ENCODE data around the gene PGM5. TPM values are rescaled to one million over a fixed set of nuclear protein-coding genes. Genes with fewer than 3 reads are reported as not detected.

PGM5 gene
- total RNA-seq, 1 experiment from 2014 or later = not detected

DNA sequence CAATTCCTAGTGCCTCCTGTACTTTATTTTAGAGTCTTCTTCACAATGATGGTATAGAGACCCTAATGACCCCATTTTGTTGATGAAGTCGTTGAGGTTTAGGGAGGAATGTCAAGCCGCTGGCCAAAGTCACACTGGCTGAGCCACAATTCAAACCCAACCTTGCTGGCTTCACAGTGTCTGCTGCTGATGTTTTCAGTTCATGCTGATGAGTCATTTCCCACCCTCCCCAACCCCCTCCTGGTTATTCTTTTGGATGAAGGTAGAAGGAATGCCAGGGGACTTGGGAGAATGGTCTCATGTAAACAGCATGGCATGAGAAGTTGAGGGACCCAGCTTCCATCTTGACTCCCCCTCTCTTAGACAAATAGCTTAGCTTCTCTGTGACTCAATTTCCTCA is 115.7 kb downstream of the PGM5 start:
- Histone ChIP-seq H2AFZ (ENCODE audit: low read length) (no peak overlapping the region), H3K79me2 (ENCODE audit: insufficient read depth, low read length) (no peaks in the 10 kb centered on the region), H3K4me2 (ENCODE audit: insufficient read depth, insufficient read length, low read length) (no peak overlapping the region), H3K14ac (ENCODE audit: insufficient read depth, low read length) (no peak overlapping the region), H2BK12ac (ENCODE audit: insufficient read length, low read depth, low read length) (no peak overlapping the region), H3K4ac (ENCODE audit: low read depth, low read length) (no peak overlapping the region), H3K27ac (ENCODE audit: insufficient read length, low read depth, low read length) (no peak overlapping the region), H3K18ac (ENCODE audit: insufficient read length, low read depth, low read length) (no peak overlapping the region), H3K23ac (ENCODE audit: insufficient read length, low read depth, low read length) (no peak overlapping the region), H3T11ph (ENCODE audit: low read length) (no peak overlapping the region), H3K4me1 (ENCODE audit: insufficient read depth, low read length) (no peaks in the 10 kb centered on the region), H3K27me3 (ENCODE audit: insufficient read depth, low read length) (no peaks in the 10 kb centered on the region), H4K91ac (ENCODE audit: insufficient read length, low read depth, low read length) (no peak overlapping the region), H3K56ac (ENCODE audit: insufficient read length, low read depth, low read length) (no peak overlapping the region), H2BK5ac (ENCODE audit: insufficient read length, low read length) (no peak overlapping the region), H3K23me2 (ENCODE audit: insufficient read length, low read depth, low read length, poor library complexity, severe bottlenecking) (no peaks in the 10 kb centered on the region), H4K20me1 (ENCODE audit: control insufficient read depth, insufficient read depth, insufficient read length) (no peaks in the 10 kb centered on the region), H2AK5ac (ENCODE audit: insufficient read length, low read length) (no peak overlapping the region), H4K8ac (replicated peaks; ENCODE audit: insufficient read length, low read depth, low read length) (no peak overlapping the region), H3K9me3 (ENCODE audit: control insufficient read depth, low read depth, low read length) (no peaks in the 10 kb centered on the region), H4K5ac (ENCODE audit: insufficient read length, low read depth, low read length) (no peak overlapping the region), H2BK20ac (ENCODE audit: low read depth, low read length, poor library complexity, severe bottlenecking) (no peak overlapping the region), H2BK15ac (ENCODE audit: low read depth, low read length) (no peak overlapping the region), H3K9ac (ENCODE audit: extremely low read depth, insufficient read length, low read length) (no peak overlapping the region), H3K79me1 (ENCODE audit: insufficient read depth, low read depth, low read length, poor library complexity, severe bottlenecking) (no peaks in the 10 kb centered on the region), H2BK120ac (ENCODE audit: low read depth, low read length, poor library complexity, severe bottlenecking) (no peak overlapping the region)
- DNase-seq = no peak
- WGBS (ENCODE audit: extremely low coverage, insufficient read length, low lambda C conversion rate) = no CpG with 5 or more reads among the region's 2 CpGs
- H3K4me3 Mint-ChIP-seq = no peak overlapping the region
- H3K36me3 Mint-ChIP-seq (ENCODE audit: insufficient read depth in 1 of 3, low read depth in 3 of 3) = no peaks in the 10 kb centered on the region
- TF ChIP-seq, protein P1, sequence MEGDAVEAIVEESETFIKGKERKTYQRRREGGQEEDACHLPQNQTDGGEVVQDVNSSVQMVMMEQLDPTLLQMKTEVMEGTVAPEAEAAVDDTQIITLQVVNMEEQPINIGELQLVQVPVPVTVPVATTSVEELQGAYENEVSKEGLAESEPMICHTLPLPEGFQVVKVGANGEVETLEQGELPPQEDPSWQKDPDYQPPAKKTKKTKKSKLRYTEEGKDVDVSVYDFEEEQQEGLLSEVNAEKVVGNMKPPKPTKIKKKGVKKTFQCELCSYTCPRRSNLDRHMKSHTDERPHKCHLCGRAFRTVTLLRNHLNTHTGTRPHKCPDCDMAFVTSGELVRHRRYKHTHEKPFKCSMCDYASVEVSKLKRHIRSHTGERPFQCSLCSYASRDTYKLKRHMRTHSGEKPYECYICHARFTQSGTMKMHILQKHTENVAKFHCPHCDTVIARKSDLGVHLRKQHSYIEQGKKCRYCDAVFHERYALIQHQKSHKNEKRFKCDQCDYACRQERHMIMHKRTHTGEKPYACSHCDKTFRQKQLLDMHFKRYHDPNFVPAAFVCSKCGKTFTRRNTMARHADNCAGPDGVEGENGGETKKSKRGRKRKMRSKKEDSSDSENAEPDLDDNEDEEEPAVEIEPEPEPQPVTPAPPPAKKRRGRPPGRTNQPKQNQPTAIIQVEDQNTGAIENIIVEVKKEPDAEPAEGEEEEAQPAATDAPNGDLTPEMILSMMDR (conservative IDR thresholded peaks at IDR 0.05) = no peak
- no peaks in the 10 kb centered on the region for H3K9me3 Mint-ChIP-seq
- H3K27ac Mint-ChIP-seq = no peak overlapping the region
- H3K4me1 Mint-ChIP-seq = no peaks in the 10 kb centered on the region
- peaks cover 84% of the 10 kb centered on the region for H3K27me3 Mint-ChIP-seq (ENCODE audit: low read depth)
